Smooth muscle cell (in vitro differentiated cells): ENCODE data around the gene TADA2B. TPM values are rescaled to one million over a fixed set of nuclear protein-coding genes. Genes with fewer than 3 reads are reported as not detected.
A peak's percentile ranks its signal among the peaks of the same experiment; 100 is the strongest.

ENCODE experiments used
- DNase-seq: peaks from one replicate; lab custom pipeline; 2025; ENCODE audit not compliant: unreplicated experiment; lab: John Stamatoyannopoulos, UW
- H2AFZ ChIP-seq: fragments of 200-600 bp; sonication (generic); 2 replicates; pipeline ENCODE4 v1.6.0; 2016; ENCODE audit warnings: antibody characterized with exemption, low read depth, mild to moderate bottlenecking
- H3F3A ChIP-seq: fragments of 200-600 bp; sonication (generic); 2 replicates; pipeline ENCODE4 v1.6.0; 2017; ENCODE audit warnings: antibody characterized with exemption, low read depth
- H3K27ac ChIP-seq: fragments of 200-600 bp; sonication (generic); 2 replicates; pipeline ENCODE4 v1.5.1; 2016; ENCODE audit warnings: low read depth, mild to moderate bottlenecking
- H3K27me3 ChIP-seq: fragments of 200-600 bp; sonication (generic); 2 replicates; pipeline ENCODE4 v1.6.1; 2016; ENCODE audit warnings: low read depth, mild to moderate bottlenecking
- H3K36me3 ChIP-seq: fragments of 200-600 bp; sonication (generic); 2 replicates; pipeline ENCODE4 v1.5.1; 2016; ENCODE audit warnings: low read depth
- H3K4me1 ChIP-seq: fragments of 200-600 bp; sonication (generic); 2 replicates; pipeline ENCODE4 v1.5.1; 2016; ENCODE audit warnings: low read depth
- H3K4me2 ChIP-seq: fragments of 200-600 bp; sonication (generic); 2 replicates; pipeline ENCODE4 v1.6.0; 2016; ENCODE audit warnings: mild to moderate bottlenecking
- H3K4me3 ChIP-seq: fragments of 200-600 bp; sonication (generic); 2 replicates; pipeline ENCODE4 v1.5.1; 2016; ENCODE audit warnings: mild to moderate bottlenecking
- H3K79me2 ChIP-seq: fragments of 200-600 bp; sonication (generic); 2 replicates; pipeline ENCODE4 v1.6.0; 2016; ENCODE audit warnings: low read depth, mild to moderate bottlenecking
- H3K9ac ChIP-seq: fragments of 200-600 bp; sonication (generic); 2 replicates; pipeline ENCODE4 v1.6.0; 2016; ENCODE audit warnings: low read depth
- H3K9me3 ChIP-seq: fragments of 200-600 bp; sonication (generic); replicated peaks from 2 replicates; pipeline ENCODE4 v1.5.1; 2016; ENCODE audit warnings: low read depth
- H4K20me1 ChIP-seq: fragments of 200-600 bp; sonication (generic); 2 replicates; pipeline ENCODE4 v1.6.0; 2016; ENCODE audit warnings: low read depth
- CTCF ChIP-seq: fragments of 200-600 bp; sonication (generic); IDR thresholded peaks from 2 replicates; pipeline ENCODE4 v1.5.1; 2017; ENCODE audit warnings: borderline replicate concordance, mild to moderate bottlenecking, antibody characterized with exemption; ENCODE audit not compliant: insufficient read depth, poor library complexity, severe bottlenecking
- WGBS: methylation state at CpG from one replicate; pipeline ENCODE4 v1.1.7; 2016; ENCODE audit warnings: low lambda C conversion rate; 5-methylcytosine and 5-hydroxymethylcytosine counted together
- polyA plus RNA-seq: library from polyadenylated mRNA; unstranded; fragments of >200 nt; fragmentation: Nextera tagmentation; extraction: Ambion mirVana; gene quantifications from 2 replicates; pipeline ENCODE4 v1.2.1, GENCODE V29; 2016
- total RNA-seq: library from RNA; depleted of rRNA; stranded (reverse); fragments of >200 nt; gene quantifications from 2 replicates; pipeline ENCODE4 v1.2.3, GENCODE V29; 2014

The TADA2B gene
- total and polyA plus RNA-seq, 2 experiments from 2014 or later: 6.3 to 9.1 TPM

GRCh38 chr4:7032596-7032995 lies 10.6 kb upstream of the TADA2B start:
- Histone ChIP-seq H3K27ac (no peak overlapping the region), H3K9me3 (no peaks in the 10 kb centered on the region), H2AFZ (no peak overlapping the region), H3K79me2 (no peaks in the 10 kb centered on the region), H3K27me3 (no peaks in the 10 kb centered on the region), H3K4me3 (no peak overlapping the region), H3K36me3 (no peaks in the 10 kb centered on the region), H3K9ac (no peak overlapping the region), H3K4me1 (no peaks in the 10 kb centered on the region), H4K20me1 (no peaks in the 10 kb centered on the region), H3F3A (no peaks in the 10 kb centered on the region), H3K4me2 (no peak overlapping the region)
- TF ChIP-seq CTCF: no peak
- 96% methylated on average over 8 of the region's 8 CpGs for WGBS
- no peak for DNase-seq

- no peak for DNase-seq
- H3K9me3 ChIP-seq: no peaks in the 10 kb centered on the region
- no peaks in the 10 kb centered on the region for H3K27me3 ChIP-seq
- H3F3A ChIP-seq: no peaks in the 10 kb centered on the region
- no peaks in the 10 kb centered on the region for H4K20me1 ChIP-seq
- H3K4me3 ChIP-seq: no peak overlapping the region
- no peaks in the 10 kb centered on the region for H3K79me2 ChIP-seq
- no peaks in the 10 kb centered on the region for H3K4me1 ChIP-seq
- H3K9ac ChIP-seq: no peak overlapping the region
- H3K4me2 ChIP-seq: no peak overlapping the region
- no peak for TF ChIP-seq CTCF
- 79% methylated on average over 20 of the region's 20 CpGs for WGBS
- H3K27ac ChIP-seq: peak overlapping the region; percentile 34
- no peak overlapping the region for H2AFZ ChIP-seq
- no peaks in the 10 kb centered on the region for H3K36me3 ChIP-seq
Measured at GRCh38 chr4:7034262-7035081, 8.7 kb upstream of the TADA2B start.

- no peaks in the 10 kb centered on the region for H3K27me3 ChIP-seq
- no peak overlapping the region for H2AFZ ChIP-seq
- peaks cover 5% of the 10 kb centered on the region for H3F3A ChIP-seq
- no peak for TF ChIP-seq CTCF
- no peak overlapping the region for H3K4me2 ChIP-seq
- 78% methylated on average over 6 of the region's 6 CpGs for WGBS
- H3K36me3 ChIP-seq: no peaks in the 10 kb centered on the region
- no peaks in the 10 kb centered on the region for H3K79me2 ChIP-seq
- no peak overlapping the region for H3K9ac ChIP-seq
- peaks cover 8% of the 10 kb centered on the region for H3K4me1 ChIP-seq
- H3K9me3 ChIP-seq: no peaks in the 10 kb centered on the region
- H4K20me1 ChIP-seq: no peaks in the 10 kb centered on the region
- no peak for DNase-seq
- no peak overlapping the region for H3K4me3 ChIP-seq
- no peak overlapping the region for H3K27ac ChIP-seq
Measured at GRCh38 chr4:7037425-7037824, 5.7 kb upstream of the TADA2B start.

- no peak for TF ChIP-seq CTCF
- WGBS: 88% methylated on average over 4 of the region's 4 CpGs
- peaks cover 23% of the 10 kb centered on the region for H3K79me2 ChIP-seq
- H3K4me3 ChIP-seq: no peak overlapping the region
- H3K9ac ChIP-seq: no peak overlapping the region
- H3K27ac ChIP-seq: no peak overlapping the region
- H3F3A ChIP-seq: peaks cover 5% of the 10 kb centered on the region
- H4K20me1 ChIP-seq: peaks cover 20% of the 10 kb centered on the region
- H3K27me3 ChIP-seq: no peaks in the 10 kb centered on the region
- H2AFZ ChIP-seq: no peak overlapping the region
- no peak for DNase-seq
- peaks cover 17% of the 10 kb centered on the region for H3K4me1 ChIP-seq
- no peak overlapping the region for H3K4me2 ChIP-seq
- H3K9me3 ChIP-seq: no peaks in the 10 kb centered on the region
- no peaks in the 10 kb centered on the region for H3K36me3 ChIP-seq
Measured at GRCh38 chr4:7040765-7041164, 2.4 kb upstream of the TADA2B start.
